Measurements from ENCODE around the gene TAPT1.
A peak's percentile ranks its signal among the peaks of the same experiment; 100 is the strongest.
"Not testable (repeated sequence)": the region's sequence is repeated elsewhere in the genome, so short reads cannot be mapped to it uniquely, and the experiment has no call there.

TAPT1 gene, protein sequence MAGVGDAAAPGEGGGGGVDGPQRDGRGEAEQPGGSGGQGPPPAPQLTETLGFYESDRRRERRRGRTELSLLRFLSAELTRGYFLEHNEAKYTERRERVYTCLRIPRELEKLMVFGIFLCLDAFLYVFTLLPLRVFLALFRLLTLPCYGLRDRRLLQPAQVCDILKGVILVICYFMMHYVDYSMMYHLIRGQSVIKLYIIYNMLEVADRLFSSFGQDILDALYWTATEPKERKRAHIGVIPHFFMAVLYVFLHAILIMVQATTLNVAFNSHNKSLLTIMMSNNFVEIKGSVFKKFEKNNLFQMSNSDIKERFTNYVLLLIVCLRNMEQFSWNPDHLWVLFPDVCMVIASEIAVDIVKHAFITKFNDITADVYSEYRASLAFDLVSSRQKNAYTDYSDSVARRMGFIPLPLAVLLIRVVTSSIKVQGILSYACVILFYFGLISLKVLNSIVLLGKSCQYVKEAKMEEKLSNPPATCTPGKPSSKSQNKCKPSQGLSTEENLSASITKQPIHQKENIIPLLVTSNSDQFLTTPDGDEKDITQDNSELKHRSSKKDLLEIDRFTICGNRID

GRCh38 chr4:16225863-16226815 lies at the start of gene TAPT1:
Gene TAPT1 (minus strand): TSS chr4:16226471. CDS start chr4:16226457, 14 bp downstream.
- no peaks in the 10 kb centered on the region for H3K27me3 Mint-ChIP-seq (ENCODE audit: low read depth)
- TF ChIP-seq, protein P1, sequence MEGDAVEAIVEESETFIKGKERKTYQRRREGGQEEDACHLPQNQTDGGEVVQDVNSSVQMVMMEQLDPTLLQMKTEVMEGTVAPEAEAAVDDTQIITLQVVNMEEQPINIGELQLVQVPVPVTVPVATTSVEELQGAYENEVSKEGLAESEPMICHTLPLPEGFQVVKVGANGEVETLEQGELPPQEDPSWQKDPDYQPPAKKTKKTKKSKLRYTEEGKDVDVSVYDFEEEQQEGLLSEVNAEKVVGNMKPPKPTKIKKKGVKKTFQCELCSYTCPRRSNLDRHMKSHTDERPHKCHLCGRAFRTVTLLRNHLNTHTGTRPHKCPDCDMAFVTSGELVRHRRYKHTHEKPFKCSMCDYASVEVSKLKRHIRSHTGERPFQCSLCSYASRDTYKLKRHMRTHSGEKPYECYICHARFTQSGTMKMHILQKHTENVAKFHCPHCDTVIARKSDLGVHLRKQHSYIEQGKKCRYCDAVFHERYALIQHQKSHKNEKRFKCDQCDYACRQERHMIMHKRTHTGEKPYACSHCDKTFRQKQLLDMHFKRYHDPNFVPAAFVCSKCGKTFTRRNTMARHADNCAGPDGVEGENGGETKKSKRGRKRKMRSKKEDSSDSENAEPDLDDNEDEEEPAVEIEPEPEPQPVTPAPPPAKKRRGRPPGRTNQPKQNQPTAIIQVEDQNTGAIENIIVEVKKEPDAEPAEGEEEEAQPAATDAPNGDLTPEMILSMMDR (IDR thresholded peaks at IDR 0.05; ENCODE audit: unreplicated experiment in 3 of 3) = no peak
- peaks cover 58% of the 10 kb centered on the region for H3K4me1 Mint-ChIP-seq
- H3K9me3 Mint-ChIP-seq = no peaks in the 10 kb centered on the region
- H3K4me3 Mint-ChIP-seq = peak within 1 kb of the TSS; percentile 97 to 98 (median 98)
- H3K36me3 Mint-ChIP-seq (ENCODE audit: low read depth) = no peaks in the 10 kb centered on the region
- peak within 1 kb of the TSS; percentile 98 to 100 (median 100) for H3K27ac Mint-ChIP-seq

GRCh38 chr4:16271411-16271810 lies 45.1 kb upstream of the TAPT1 start:
- H3K27ac Mint-ChIP-seq = no peak overlapping the region
- peaks cover 13% of the 10 kb centered on the region for H3K9me3 Mint-ChIP-seq
- H3K4me3 Mint-ChIP-seq = no peak overlapping the region
- peaks cover 21% of the 10 kb centered on the region for H3K36me3 Mint-ChIP-seq (ENCODE audit: low read depth)
- TF ChIP-seq, protein P1 (IDR thresholded peaks at IDR 0.05; ENCODE audit: unreplicated experiment in 3 of 3) = no peak
- no peaks in the 10 kb centered on the region for H3K27me3 Mint-ChIP-seq (ENCODE audit: low read depth)
- no peaks in the 10 kb centered on the region for H3K4me1 Mint-ChIP-seq

DNA sequence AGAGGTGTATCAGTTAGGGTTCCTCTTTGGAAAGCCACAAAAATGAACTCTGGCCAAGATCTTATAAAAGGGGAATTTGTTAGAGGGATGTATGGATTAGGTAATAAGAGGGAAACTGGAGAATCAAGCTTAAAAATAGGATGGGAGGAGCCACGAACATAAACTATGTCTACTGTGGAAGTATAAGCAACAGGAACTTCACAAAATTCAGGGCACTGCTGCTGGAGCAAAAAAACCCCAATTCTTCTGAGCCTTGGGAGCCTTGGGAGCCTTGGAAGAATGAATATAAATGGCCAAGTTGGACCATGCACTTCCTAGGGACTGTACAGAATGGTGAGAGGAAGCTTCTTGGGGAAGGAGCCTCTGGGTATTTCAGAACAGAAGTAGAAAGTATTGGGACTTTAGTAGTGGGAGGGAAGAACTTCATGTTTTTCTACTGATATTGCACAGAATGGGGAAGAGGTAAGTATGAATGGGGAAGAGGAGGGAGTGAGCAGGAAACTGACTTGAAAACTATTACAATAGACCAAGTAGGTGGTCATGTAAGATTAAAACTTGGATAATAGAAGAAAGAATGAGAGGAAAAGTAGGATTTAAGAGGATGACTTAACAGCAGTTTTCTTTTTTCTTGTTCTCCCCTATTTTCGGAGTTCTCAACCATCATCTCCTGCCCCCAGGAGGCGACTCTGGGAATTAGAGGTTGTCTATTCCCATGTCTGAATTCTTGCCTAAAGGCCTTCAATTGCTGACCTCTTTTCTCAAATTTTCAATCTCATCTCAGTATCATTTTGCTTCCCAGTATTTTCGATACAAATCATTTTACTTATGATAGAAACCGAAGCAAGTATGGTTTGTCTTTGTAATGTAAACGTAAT lies 44.4 kb upstream of the TAPT1 start:
- H3K27me3 Mint-ChIP-seq (ENCODE audit: low read depth) = no peaks in the 10 kb centered on the region
- H3K36me3 Mint-ChIP-seq (ENCODE audit: low read depth) = peaks cover 13% of the 10 kb centered on the region
- H3K4me1 Mint-ChIP-seq = no peaks in the 10 kb centered on the region
- peaks cover 7% of the 10 kb centered on the region for H3K9me3 Mint-ChIP-seq
- TF ChIP-seq, protein P1 (IDR thresholded peaks at IDR 0.05; ENCODE audit: unreplicated experiment in 3 of 3) = no peak
- peak overlapping the region in 1 of 3 experiments; percentile 16 for H3K27ac Mint-ChIP-seq
- no peak overlapping the region for H3K4me3 Mint-ChIP-seq

DNA sequence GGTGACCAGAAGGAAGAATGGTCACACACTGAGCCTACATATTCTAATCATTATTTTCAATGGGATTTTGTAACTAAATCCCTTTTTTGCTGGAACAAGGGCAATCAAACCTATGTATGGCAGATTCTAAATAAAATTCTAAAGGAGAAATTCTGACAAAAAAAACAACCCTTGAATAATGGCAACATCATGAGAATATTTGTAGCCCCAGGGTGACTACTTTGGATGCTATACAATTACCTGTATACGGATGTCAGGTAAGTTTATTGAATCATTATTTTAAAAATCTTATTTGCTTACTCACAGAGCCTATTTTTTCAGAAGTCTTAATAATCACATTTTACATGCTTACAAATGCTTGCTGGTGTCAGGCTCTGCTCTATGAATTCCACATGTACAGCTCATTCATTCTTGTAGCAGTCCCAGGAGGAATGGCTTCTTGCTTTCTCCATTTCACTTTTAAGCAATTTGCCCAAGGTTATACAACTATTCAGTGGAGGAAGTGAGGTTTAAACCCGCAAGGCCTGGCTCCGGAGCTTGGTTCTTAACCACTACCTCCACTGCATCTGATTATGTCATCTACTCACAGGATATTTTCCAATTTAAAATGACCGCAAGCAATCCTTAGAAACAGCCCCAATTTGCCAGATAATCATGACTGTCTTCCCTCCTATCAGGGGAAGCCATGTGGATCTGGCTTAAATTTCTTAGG lies 43.6 kb upstream of the TAPT1 start:
- H3K27me3 Mint-ChIP-seq (ENCODE audit: low read depth); H3K36me3 Mint-ChIP-seq (ENCODE audit: low read depth); H3K4me1 Mint-ChIP-seq; H3K9me3 Mint-ChIP-seq; H3K4me3 Mint-ChIP-seq: not testable (repeated sequence)
- H3K27ac Mint-ChIP-seq = peak overlapping the region in 1 of 3 experiments; percentile 16

- Mint-ChIP-seq H3K27ac (no peak overlapping the region), H3K9me3 (no peaks in the 10 kb centered on the region)
- TF ChIP-seq, protein P1 (IDR thresholded peaks at IDR 0.05; ENCODE audit: unreplicated experiment in 3 of 3) = no peak
Observed at GRCh38 chr4:16269240-16269639, 43.0 kb upstream of the TAPT1 start.

More at GRCh38 chr4:16269240-16269639, 43.0 kb upstream of the TAPT1 start:
- peaks cover 3% of the 10 kb centered on the region for H3K36me3 Mint-ChIP-seq (ENCODE audit: low read depth)
- no peak overlapping the region for H3K4me3 Mint-ChIP-seq
- no peaks in the 10 kb centered on the region for H3K4me1 Mint-ChIP-seq
- no peaks in the 10 kb centered on the region for H3K27me3 Mint-ChIP-seq (ENCODE audit: low read depth)

Measured in nephron (organoid).